ENCODE results near the gene STYXL2. TPM values are rescaled to one million over a fixed set of nuclear protein-coding genes. Genes with fewer than 3 reads are reported as not detected.

Gene STYXL2
- total RNA-seq, 1 experiment from 2014 or later: not detected

DNA sequence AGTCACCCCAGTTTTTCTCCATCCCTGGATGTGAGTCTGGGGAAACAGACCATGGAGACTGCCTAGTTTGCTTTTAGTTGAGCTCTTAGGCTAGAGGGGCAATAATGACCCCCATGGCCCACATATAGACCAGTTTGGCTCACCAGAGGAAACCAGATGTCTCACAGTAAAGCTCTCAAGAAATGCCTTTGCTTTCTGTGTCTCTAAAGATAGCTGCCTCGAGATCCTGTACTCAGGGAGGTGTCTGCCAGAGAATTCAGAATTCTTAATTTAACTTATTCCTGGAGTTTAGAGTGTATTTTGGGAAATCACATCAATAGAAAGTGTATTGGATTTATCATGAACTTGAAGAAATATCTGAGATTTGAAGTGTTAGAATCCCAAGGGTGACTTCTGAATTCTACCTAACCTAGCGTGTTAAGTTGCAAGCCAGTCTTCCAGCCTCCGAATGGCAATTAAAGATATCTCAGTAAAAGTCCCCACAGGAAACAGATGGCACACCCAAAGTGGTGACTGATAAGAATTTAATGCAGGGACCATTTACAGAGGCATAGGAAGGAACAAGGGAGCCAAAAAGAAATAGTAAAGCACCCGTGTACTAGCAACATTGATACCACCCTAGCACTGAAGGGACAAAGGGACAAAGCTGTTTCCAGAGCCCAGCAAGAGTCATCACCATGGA is 37.1 kb downstream of the STYXL2 start:
- DNase-seq (ENCODE audit: low read depth, low spot score) (no peak), ATAC-seq (no peak)
- Histone ChIP-seq H3K27ac (ENCODE audit: low read length) (no peak overlapping the region), H3K4me3 (ENCODE audit: low read depth in 2 of 2, low read length in 2 of 2) (no peak overlapping the region), H3K4me1 (ENCODE audit: control insufficient read depth, insufficient read depth, low read length) (no peaks in the 10 kb centered on the region), H3K27me3 (ENCODE audit: control insufficient read depth, insufficient read depth, low read length) (peaks cover 27% of the 10 kb centered on the region), H3K9me3 (ENCODE audit: control insufficient read depth, insufficient read depth, low read depth, low read length) (no peaks in the 10 kb centered on the region), H3K36me3 (ENCODE audit: control insufficient read depth, insufficient read depth, low read length) (no peaks in the 10 kb centered on the region)
- POLR2A ChIA-PET: no interaction called here
- TF ChIP-seq, protein P1, sequence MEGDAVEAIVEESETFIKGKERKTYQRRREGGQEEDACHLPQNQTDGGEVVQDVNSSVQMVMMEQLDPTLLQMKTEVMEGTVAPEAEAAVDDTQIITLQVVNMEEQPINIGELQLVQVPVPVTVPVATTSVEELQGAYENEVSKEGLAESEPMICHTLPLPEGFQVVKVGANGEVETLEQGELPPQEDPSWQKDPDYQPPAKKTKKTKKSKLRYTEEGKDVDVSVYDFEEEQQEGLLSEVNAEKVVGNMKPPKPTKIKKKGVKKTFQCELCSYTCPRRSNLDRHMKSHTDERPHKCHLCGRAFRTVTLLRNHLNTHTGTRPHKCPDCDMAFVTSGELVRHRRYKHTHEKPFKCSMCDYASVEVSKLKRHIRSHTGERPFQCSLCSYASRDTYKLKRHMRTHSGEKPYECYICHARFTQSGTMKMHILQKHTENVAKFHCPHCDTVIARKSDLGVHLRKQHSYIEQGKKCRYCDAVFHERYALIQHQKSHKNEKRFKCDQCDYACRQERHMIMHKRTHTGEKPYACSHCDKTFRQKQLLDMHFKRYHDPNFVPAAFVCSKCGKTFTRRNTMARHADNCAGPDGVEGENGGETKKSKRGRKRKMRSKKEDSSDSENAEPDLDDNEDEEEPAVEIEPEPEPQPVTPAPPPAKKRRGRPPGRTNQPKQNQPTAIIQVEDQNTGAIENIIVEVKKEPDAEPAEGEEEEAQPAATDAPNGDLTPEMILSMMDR (IDR thresholded peaks at IDR 0.05): no peak
- TF ChIP-seq, protein P2, sequence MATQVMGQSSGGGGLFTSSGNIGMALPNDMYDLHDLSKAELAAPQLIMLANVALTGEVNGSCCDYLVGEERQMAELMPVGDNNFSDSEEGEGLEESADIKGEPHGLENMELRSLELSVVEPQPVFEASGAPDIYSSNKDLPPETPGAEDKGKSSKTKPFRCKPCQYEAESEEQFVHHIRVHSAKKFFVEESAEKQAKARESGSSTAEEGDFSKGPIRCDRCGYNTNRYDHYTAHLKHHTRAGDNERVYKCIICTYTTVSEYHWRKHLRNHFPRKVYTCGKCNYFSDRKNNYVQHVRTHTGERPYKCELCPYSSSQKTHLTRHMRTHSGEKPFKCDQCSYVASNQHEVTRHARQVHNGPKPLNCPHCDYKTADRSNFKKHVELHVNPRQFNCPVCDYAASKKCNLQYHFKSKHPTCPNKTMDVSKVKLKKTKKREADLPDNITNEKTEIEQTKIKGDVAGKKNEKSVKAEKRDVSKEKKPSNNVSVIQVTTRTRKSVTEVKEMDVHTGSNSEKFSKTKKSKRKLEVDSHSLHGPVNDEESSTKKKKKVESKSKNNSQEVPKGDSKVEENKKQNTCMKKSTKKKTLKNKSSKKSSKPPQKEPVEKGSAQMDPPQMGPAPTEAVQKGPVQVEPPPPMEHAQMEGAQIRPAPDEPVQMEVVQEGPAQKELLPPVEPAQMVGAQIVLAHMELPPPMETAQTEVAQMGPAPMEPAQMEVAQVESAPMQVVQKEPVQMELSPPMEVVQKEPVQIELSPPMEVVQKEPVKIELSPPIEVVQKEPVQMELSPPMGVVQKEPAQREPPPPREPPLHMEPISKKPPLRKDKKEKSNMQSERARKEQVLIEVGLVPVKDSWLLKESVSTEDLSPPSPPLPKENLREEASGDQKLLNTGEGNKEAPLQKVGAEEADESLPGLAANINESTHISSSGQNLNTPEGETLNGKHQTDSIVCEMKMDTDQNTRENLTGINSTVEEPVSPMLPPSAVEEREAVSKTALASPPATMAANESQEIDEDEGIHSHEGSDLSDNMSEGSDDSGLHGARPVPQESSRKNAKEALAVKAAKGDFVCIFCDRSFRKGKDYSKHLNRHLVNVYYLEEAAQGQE (IDR thresholded peaks at IDR 0.05; ENCODE audit: insufficient read depth in 1 of 2, low read depth in 2 of 2, low read length in 1 of 2): no peak
- TF ChIP-seq TCF7L2 (IDR thresholded peaks at IDR 0.05; ENCODE audit: low read depth, low read length): no peak
- no peak for TF ChIP-seq SIN3A (IDR thresholded peaks at IDR 0.05; ENCODE audit: borderline replicate concordance, insufficient read depth, low read depth, low read length)
- no peak for TF ChIP-seq POLR2AphosphoS5 (IDR thresholded peaks at IDR 0.05; ENCODE audit: low read depth, low read length)
- CTCF ChIA-PET: no interaction called here
- intact Hi-C loops (cut with micrococcal nuclease; ENCODE audit: unreplicated experiment): no loop called here
- in situ Hi-C loops (cut with HindIII; ENCODE audit: low pct_unique_long_range_greater_than_20kb, low sequenced_read_pairs): no loop called here
- no TSS peak for BruUV-seq (replicated peaks)

DNA sequence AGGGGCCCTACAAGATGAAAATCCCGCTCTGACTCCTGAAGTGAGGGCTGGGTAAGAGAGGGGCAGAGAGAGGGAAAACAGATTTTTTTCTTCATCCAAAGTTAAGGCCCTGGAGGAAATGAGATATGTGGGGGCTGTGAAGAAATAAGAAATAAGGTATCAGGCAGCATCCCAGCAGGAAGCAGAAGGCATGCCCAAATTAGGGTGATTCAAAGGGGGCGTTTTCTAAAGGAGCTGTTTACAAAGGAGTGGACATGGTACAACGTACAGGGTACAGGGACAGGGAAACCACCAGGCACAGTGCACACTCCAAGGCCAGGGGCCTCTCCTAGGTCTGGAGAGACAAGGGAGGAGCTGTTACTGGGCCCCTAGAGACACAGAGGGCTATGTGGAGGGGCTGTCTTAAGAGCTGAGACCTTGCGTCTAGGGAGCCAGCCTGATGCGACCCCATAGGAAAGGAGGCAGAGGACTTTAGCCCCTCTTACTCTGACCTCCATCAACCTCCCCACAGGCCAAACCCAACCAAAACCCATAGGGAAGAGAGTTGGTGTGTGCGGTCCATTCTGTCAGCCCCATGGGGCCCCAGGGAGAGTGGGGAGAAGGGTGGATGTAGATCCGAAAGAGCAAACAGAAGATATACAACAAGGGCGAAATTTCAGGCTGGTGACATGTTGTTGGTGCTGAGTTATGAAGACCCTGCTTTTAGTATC is 38.6 kb downstream of the STYXL2 start:
- Histone ChIP-seq H3K9me3 (ENCODE audit: control insufficient read depth, insufficient read depth, low read depth, low read length) (no peaks in the 10 kb centered on the region), H3K27ac (ENCODE audit: low read length) (no peak overlapping the region), H3K36me3 (ENCODE audit: control insufficient read depth, insufficient read depth, low read length) (no peaks in the 10 kb centered on the region), H3K4me3 (ENCODE audit: low read depth in 2 of 2, low read length in 2 of 2) (no peak overlapping the region), H3K4me1 (ENCODE audit: control insufficient read depth, insufficient read depth, low read length) (no peaks in the 10 kb centered on the region), H3K27me3 (ENCODE audit: control insufficient read depth, insufficient read depth, low read length) (peaks cover 27% of the 10 kb centered on the region)
- TF ChIP-seq, protein P1 (IDR thresholded peaks at IDR 0.05): no peak
- TF ChIP-seq TCF7L2 (IDR thresholded peaks at IDR 0.05; ENCODE audit: low read depth, low read length) (no peak), SIN3A (IDR thresholded peaks at IDR 0.05; ENCODE audit: borderline replicate concordance, insufficient read depth, low read depth, low read length) (no peak), POLR2AphosphoS5 (IDR thresholded peaks at IDR 0.05; ENCODE audit: low read depth, low read length) (no peak)
- TF ChIP-seq, protein P2 (IDR thresholded peaks at IDR 0.05; ENCODE audit: insufficient read depth in 1 of 2, low read depth in 2 of 2, low read length in 1 of 2): no peak
- ChIA-PET CTCF (interaction anchor here (0.6 kb wide), 1 partner anchor 27 kb away, joined by 3 read pairs; no protein-coding TSS in a partner anchor), POLR2A (no interaction called here)
- no peak for ATAC-seq
- DNase-seq (ENCODE audit: low read depth, low spot score): no peak
- intact Hi-C loops (cut with micrococcal nuclease; ENCODE audit: unreplicated experiment) (no loop called here), in situ Hi-C loops (cut with HindIII; ENCODE audit: low pct_unique_long_range_greater_than_20kb, low sequenced_read_pairs) (no loop called here)
- BruUV-seq (replicated peaks): no TSS peak

Data from Panc1 (cell line).